ENCODE data around the gene ARGLU1.

The ARGLU1 gene

DNA sequence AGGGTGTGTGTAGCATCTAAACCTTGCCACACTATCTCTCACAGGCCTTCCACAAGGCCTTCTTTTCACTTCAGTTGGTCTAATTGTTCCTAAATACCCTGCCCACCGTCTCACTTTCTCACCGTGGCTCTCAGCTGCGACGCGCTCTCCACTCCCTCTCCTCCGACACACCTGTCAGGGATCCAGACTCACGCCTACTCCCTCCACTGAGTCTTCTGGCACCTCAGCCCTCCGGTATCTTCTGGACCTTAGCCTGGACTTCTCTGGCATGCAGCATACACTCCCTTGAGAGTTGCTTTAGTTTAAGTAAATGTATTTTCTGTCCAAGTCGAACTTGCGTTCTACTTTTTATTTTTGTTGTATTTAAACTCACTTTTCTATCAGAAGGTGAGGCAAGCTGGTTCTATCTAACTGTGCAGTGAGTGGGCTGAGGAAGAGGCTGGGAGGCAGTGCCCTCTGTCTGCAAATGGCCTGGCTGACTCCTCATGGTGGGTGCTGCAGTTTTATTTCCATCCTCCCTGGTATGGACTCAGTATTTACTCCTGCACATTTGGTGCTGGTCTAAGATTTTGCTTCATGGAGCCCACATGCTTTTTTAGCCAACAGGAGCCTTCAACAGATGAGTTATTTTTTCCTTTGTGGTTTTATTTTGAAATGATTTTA lies 28.5 kb upstream of the ARGLU1 start:
- H3K4me1 ChIP-seq = no peaks in the 10 kb centered on the region
- no peak overlapping the region for H3K27ac ChIP-seq

DNA sequence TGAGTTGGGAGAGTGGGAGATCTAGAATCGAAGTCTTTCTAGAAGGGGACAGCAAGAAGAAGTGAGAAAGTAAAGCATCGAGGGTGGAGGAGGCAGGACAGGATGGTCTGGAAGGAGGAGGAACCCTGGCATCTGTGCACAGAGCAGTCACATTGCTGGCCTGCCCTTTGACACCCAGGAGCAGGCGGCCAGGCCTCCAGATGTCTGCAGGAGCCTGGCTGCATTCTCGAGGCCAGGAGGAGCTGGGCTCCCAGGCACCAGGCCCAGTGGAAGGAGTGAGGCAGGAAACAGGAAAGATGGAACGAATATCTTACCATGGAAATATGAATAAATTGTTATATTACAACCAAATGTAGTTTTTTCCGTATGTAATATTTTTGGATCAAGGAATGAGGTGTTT lies 27.7 kb upstream of the ARGLU1 start:
- Histone ChIP-seq H3K36me3 (ENCODE audit: control insufficient read depth, insufficient read depth, low read length) (no peaks in the 10 kb centered on the region), H3K9ac (no peak overlapping the region), H3K79me2 (no peaks in the 10 kb centered on the region), H3K4me3 (ENCODE audit: low read depth, low read length) (no peak overlapping the region), H3K9me3 (ENCODE audit: control insufficient read depth, low read length) (no peaks in the 10 kb centered on the region), H3K27me3 (ENCODE audit: control insufficient read depth, insufficient read depth, low read length) (no peaks in the 10 kb centered on the region), H3K4me1 (no peaks in the 10 kb centered on the region), H3K4me2 (ENCODE audit: low read length) (no peak overlapping the region), H2AFZ (no peak overlapping the region), H3K27ac (no peak overlapping the region)
- TF ChIP-seq, protein P1, sequence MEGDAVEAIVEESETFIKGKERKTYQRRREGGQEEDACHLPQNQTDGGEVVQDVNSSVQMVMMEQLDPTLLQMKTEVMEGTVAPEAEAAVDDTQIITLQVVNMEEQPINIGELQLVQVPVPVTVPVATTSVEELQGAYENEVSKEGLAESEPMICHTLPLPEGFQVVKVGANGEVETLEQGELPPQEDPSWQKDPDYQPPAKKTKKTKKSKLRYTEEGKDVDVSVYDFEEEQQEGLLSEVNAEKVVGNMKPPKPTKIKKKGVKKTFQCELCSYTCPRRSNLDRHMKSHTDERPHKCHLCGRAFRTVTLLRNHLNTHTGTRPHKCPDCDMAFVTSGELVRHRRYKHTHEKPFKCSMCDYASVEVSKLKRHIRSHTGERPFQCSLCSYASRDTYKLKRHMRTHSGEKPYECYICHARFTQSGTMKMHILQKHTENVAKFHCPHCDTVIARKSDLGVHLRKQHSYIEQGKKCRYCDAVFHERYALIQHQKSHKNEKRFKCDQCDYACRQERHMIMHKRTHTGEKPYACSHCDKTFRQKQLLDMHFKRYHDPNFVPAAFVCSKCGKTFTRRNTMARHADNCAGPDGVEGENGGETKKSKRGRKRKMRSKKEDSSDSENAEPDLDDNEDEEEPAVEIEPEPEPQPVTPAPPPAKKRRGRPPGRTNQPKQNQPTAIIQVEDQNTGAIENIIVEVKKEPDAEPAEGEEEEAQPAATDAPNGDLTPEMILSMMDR (IDR thresholded peaks at IDR 0.05) = no peak

More for the DNA sequence above, 28.5 kb upstream of the ARGLU1 start:
- Histone ChIP-seq H3K9me3 (ENCODE audit: control insufficient read depth, low read length) (no peaks in the 10 kb centered on the region), H3K4me3 (ENCODE audit: low read depth, low read length) (no peak overlapping the region), H3K36me3 (ENCODE audit: control insufficient read depth, insufficient read depth, low read length) (no peaks in the 10 kb centered on the region), H2AFZ (no peak overlapping the region), H3K4me2 (ENCODE audit: low read length) (no peak overlapping the region), H3K79me2 (no peaks in the 10 kb centered on the region), H3K9ac (no peak overlapping the region), H3K27me3 (ENCODE audit: control insufficient read depth, insufficient read depth, low read length) (no peaks in the 10 kb centered on the region)
- TF ChIP-seq, protein P1 (IDR thresholded peaks at IDR 0.05) = no peak

DNA sequence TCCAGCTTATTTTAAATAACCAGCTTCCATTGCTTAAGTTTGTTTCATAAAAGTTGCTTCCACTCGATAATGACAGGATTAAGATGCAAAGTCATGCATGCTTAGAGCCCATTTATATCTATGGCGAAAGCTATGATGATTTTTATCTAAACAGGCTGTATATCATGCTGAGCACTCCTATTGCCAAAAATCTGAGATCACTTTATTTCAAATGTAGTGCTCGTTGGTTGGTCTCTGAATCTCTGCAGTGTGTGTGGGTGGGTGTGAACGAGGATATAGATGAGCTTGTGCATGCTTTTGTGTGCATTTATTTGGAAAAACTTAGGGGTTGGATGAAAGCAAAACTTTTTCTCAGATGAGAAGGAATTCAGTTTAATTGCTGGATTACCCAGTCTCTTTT lies 27.0 kb upstream of the ARGLU1 start:
- Histone ChIP-seq H3K36me3 (ENCODE audit: control insufficient read depth, insufficient read depth, low read length) (no peaks in the 10 kb centered on the region), H3K4me3 (ENCODE audit: low read depth, low read length) (no peak overlapping the region), H3K27me3 (ENCODE audit: control insufficient read depth, insufficient read depth, low read length) (no peaks in the 10 kb centered on the region), H3K4me2 (ENCODE audit: low read length) (no peak overlapping the region), H2AFZ (no peak overlapping the region), H3K9me3 (ENCODE audit: control insufficient read depth, low read length) (no peaks in the 10 kb centered on the region), H3K9ac (no peak overlapping the region), H3K4me1 (no peaks in the 10 kb centered on the region), H3K79me2 (no peaks in the 10 kb centered on the region), H3K27ac (no peak overlapping the region)
- TF ChIP-seq, protein P1 (IDR thresholded peaks at IDR 0.05) = no peak

DNA sequence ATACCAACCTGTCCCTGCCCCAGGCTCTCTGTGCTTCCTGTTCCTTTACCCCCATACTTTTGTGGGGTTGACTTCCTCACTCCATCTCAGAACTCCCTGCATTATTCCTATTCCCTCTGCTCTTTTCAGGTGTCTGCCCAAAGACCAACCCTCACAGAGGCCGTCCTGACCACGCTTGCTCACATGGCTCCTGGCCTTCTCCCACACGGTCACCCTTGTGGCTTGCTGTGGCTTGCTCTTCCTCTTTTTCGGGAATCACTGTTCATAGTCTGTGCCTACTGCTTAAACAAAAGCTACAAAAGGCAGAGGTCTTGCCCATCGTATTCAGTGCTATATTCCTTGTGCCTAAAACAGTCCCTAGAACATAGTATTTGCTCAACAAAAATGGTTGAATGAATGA lies 25.2 kb upstream of the ARGLU1 start:
- no peaks in the 10 kb centered on the region for H3K4me1 ChIP-seq

More for the DNA sequence above, 25.2 kb upstream of the ARGLU1 start:
- H3K4me3 ChIP-seq (ENCODE audit: low read depth, low read length) = no peak overlapping the region
- TF ChIP-seq, protein P1 (IDR thresholded peaks at IDR 0.05) = no peak
- H3K79me2 ChIP-seq = no peaks in the 10 kb centered on the region
- H3K4me2 ChIP-seq (ENCODE audit: low read length) = no peak overlapping the region
- no peaks in the 10 kb centered on the region for H3K9me3 ChIP-seq (ENCODE audit: control insufficient read depth, low read length)
- H3K9ac ChIP-seq = no peak overlapping the region
- H3K27ac ChIP-seq = no peak overlapping the region
- H2AFZ ChIP-seq = no peak overlapping the region
- no peaks in the 10 kb centered on the region for H3K36me3 ChIP-seq (ENCODE audit: control insufficient read depth, insufficient read depth, low read length)
- no peaks in the 10 kb centered on the region for H3K27me3 ChIP-seq (ENCODE audit: control insufficient read depth, insufficient read depth, low read length)
